GM19043 (cell line): Measurements from ENCODE around the gene PAK6.

ENCODE experiments used
- ATAC-seq: cut with Tn5 transposase; IDR thresholded peaks from one replicate; pipeline ENCODE4 v1.9.1; 2021; ENCODE audit warnings: low read depth; ENCODE audit not compliant: unreplicated experiment

Gene PAK6

GRCh38 chr15:40254452-40254851 is 15.6 kb downstream of the PAK6 start:
- no peak for ATAC-seq

- ATAC-seq = no peak
Measured at GRCh38 chr15:40255033-40255432, 16.2 kb downstream of the PAK6 start.

GRCh38 chr15:40256638-40257235 is 17.9 kb downstream of the PAK6 start:
- no peak for ATAC-seq

- no peak for ATAC-seq
Measured at GRCh38 chr15:40257656-40258450, 19.0 kb downstream of the PAK6 start.

GRCh38 chr15:40258544-40258943 is 19.7 kb downstream of the PAK6 start:
- no peak for ATAC-seq

GRCh38 chr15:40259021-40259420 is 20.2 kb downstream of the PAK6 start:
- no peak for ATAC-seq

GRCh38 chr15:40263024-40263754 is 24.3 kb downstream of the PAK6 start:
- no peak for ATAC-seq

GRCh38 chr15:40264321-40265153 is 25.7 kb downstream of the PAK6 start:
- ATAC-seq = no peak

- no peak for ATAC-seq
Measured at GRCh38 chr15:40265355-40265754, 26.5 kb downstream of the PAK6 start.

GRCh38 chr15:40265875-40266274 is 27.0 kb downstream of the PAK6 start:
- ATAC-seq = no peak

- no peak for ATAC-seq
Measured at GRCh38 chr15:40266828-40267304, 28.0 kb downstream of the PAK6 start.

- no peak for ATAC-seq
Measured at GRCh38 chr15:40267670-40268069, 28.8 kb downstream of the PAK6 start.

- ATAC-seq = no peak
Measured at GRCh38 chr15:40269604-40270003, 30.7 kb downstream of the PAK6 start.

- ATAC-seq = no peak
Measured at GRCh38 chr15:40270246-40270995, 31.6 kb downstream of the PAK6 start.

GRCh38 chr15:40271685-40272484 is 33.0 kb downstream of the PAK6 start:
- ATAC-seq = no peak

- ATAC-seq = no peak
Measured at GRCh38 chr15:40272485-40273056, 33.7 kb downstream of the PAK6 start.

- no peak for ATAC-seq
Measured at GRCh38 chr15:40273428-40273827, 34.6 kb downstream of the PAK6 start.

GRCh38 chr15:40274350-40275274 is 35.7 kb downstream of the PAK6 start:
- no peak for ATAC-seq
